ENCODE measurements around the gene JOSD1.

GRCh38 chr22:38730411-38730871 is 29.7 kb upstream of the JOSD1 start:
- TF ChIP-seq REST (IDR thresholded peaks at IDR 0.05) (no peak), CTCF (IDR thresholded peaks at IDR 0.05; ENCODE audit: low read depth, low read length, missing input control) (no peak), YY1 (IDR thresholded peaks at IDR 0.05) (no peak), RAD21 (IDR thresholded peaks at IDR 0.05) (no peak), TAF1 (conservative IDR thresholded peaks at IDR 0.05) (no peak), MAX (IDR thresholded peaks at IDR 0.05) (no peak), NR2F2 (IDR thresholded peaks at IDR 0.05) (no peak), JUND (IDR thresholded peaks at IDR 0.05) (no peak), GABPA (IDR thresholded peaks at IDR 0.05 in 1 of 2, conservative IDR thresholded peaks at IDR 0.05 in 1 of 2) (no peak), ZBTB33 (IDR thresholded peaks at IDR 0.05) (no peak), ATF3 (IDR thresholded peaks at IDR 0.05) (no peak), SP1 (IDR thresholded peaks at IDR 0.05) (no peak)

Measured in liver (tissue), 3 donors.